Raji (cell line): Measurements from ENCODE around the gene CIPC.

Experiments used
- POLR2A ChIP-seq: IDR thresholded peaks from 2 replicates; pipeline ENCODE4 v1.6.1; 2011; ENCODE audit warnings: low read depth, low read length, control low read depth; ENCODE audit not compliant: insufficient read depth

The CIPC gene

DNA sequence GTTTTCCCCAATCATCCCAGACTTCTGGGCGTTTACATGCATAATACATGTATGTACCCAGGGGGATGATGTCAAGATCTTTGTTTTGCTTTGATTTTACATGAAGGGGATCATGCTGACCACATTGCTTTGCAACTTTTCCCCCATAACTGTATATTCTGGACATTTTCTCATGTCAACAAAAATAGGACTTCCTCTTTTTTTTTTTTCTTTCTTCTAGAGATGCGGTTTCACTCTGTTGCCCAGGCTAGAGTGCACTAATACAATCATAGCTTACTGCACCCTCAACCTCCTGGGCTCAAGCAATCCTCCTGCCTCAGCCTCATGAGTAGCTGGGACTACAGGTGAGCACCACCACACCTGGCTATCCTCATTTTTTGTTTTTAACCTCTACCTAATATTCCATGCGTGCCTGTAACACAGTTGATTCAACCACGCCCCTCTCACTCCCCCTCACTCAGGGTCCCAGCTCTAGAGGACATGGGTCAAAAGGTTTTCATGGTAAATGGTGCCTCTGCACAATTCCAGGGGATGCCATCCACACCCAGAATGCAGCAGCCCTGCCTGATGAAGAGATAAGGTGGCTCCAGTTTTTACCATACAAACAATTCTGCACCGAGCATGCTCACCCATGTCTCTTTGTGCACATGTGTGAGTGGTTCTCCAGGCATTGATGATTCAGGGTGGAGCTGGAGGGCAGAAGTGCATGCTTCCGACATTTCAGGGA lies 32.0 kb upstream of the CIPC start:
- TF ChIP-seq POLR2A = no peak

- TF ChIP-seq POLR2A = no peak
Observed at GRCh38 chr14:77066578-77067172, 31.4 kb upstream of the CIPC start.

GRCh38 chr14:77067632-77068516 lies 30.2 kb upstream of the CIPC start:
- TF ChIP-seq POLR2A = no peak

DNA sequence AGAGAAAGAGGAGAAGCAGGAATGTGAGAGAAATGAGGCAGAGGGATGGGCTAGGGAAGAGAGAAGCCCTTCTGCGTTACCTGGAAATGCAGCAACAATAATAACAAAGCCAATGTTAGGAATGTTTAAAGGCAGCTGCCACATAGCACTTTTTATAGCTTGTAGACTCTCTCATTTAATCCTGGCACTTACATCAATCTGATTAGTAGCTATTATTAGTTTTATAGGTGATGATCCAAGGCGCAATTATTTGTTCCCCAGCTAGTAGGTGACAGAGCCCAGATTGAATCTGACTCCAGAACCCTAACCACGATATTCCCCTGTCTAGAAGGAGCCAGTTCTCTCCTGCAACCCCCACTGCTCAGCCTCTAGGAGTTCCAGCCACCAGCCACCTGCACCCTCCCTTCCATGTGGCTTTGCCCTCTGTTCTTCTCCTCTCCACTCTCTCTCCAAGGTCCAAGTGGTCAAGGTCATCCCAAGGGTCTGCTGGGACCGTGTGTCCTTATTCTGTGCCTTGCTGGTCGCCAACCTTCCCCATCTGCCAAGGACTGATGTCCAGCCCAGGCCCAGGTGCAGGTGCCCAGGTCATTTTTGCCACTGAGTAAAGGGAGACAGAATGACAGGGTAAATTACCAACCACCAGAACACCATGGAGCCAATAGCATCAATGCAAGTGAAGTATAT lies 29.4 kb upstream of the CIPC start:
- TF ChIP-seq POLR2A = no peak

DNA sequence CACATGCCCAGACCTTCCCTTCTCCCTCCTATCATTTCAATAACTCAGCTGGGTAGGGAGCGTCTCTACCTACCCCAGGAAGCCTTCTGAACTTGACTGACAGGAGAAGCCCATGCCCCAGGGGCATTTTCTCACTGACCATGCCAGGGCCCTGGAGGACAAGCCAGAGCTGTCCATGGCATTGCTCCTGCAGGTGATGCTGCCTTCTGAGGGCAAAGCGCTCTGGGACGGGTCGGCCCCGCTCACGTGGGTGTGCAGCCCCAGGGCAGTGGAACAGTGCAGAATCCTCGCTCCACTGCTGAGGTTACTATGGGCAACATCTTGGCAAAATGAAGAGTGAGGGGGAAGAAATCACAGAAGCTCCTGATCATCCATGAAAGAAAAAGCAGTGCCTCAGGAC lies 28.5 kb upstream of the CIPC start:
- TF ChIP-seq POLR2A = no peak

DNA sequence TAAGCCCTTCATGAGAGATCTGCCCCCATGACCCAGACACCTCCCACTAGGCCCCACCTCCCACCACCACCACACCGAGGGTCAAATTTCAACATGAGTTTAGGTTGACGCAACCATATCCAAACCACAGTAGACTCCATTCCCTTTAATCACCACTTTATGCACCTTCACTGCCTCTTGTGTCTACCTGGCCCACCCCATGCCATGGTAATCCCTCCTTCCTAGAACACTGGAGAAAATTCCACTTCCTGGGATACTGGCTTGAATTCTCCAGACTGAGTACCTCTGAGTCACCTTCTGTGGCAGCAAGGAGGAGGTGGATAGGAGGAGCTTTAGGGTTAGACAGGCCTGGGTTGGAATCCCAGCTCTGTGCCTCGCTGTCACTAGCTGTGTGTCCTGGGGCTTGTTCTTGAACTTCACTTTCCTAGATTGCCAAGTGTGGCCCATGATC lies 26.1 kb upstream of the CIPC start:
- TF ChIP-seq POLR2A = no peak

DNA sequence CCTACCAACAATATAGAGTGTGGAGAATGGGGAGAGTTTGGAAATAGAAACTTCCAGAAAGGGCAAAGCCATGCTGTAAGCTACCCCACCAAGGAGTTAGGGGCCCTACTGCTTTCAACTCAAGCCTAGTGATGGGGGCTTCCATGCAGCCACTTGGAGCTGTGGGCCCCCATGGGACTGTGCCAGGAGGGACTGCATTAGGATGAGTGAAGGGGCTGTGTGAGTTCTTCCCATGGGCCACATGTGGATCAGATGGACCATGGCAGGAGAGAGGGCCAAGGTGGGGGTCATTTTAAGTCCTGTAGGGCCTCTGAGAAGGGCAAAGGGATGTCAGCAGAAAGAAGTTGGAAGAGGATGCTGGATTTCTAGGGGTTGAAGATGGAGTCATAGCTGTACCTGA lies 23.1 kb upstream of the CIPC start:
- TF ChIP-seq POLR2A = no peak

DNA sequence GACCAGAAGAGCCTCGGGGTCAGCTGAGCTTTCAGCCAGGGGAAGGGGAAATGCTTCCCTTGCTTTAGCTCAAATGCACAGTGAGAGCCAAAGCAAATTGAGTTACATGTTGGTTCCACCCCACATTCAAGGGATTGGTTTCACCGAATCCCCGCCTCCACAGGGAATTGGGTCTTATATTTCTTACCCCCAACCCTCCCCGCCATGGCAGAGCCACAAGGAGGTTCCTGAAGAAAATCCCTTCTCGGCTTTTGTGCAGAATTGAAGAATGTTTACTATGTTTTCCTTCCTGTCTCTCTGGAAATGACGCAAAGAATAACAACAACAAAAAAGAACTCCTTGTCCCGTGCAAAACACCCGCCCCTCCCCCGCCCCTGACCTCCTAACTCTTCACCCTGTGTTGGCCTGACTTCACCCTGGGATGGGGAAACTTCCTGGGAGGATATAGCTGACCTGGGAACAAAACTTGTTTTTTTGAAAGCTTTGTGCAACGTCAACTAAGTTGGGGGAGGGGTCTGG lies 21.9 kb upstream of the CIPC start:
- TF ChIP-seq POLR2A = no peak

GRCh38 chr14:77077040-77077439 lies 21.0 kb upstream of the CIPC start:
- TF ChIP-seq POLR2A = no peak

DNA sequence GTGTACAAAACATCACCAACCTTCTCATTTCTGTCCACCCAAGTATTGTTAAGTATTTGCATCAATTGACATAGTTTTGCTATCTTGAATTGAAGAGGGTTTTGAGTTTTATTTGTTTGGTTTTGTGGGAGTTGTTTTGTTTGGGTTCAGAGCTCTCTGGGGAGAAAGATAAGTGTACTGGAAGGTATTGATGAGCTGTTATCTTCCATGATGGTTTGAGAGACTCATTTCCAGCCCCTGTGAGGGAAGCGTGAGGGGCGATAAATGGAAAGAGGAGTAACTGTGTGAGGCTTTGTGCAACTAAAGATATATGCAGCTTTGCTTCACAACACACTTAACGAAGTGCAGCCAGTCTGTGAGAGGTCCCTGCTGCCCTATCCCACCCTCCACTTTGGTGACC lies 15.7 kb upstream of the CIPC start:
- TF ChIP-seq POLR2A = no peak

- no peak for TF ChIP-seq POLR2A
Observed at GRCh38 chr14:77083082-77083481, 15.0 kb upstream of the CIPC start.

DNA sequence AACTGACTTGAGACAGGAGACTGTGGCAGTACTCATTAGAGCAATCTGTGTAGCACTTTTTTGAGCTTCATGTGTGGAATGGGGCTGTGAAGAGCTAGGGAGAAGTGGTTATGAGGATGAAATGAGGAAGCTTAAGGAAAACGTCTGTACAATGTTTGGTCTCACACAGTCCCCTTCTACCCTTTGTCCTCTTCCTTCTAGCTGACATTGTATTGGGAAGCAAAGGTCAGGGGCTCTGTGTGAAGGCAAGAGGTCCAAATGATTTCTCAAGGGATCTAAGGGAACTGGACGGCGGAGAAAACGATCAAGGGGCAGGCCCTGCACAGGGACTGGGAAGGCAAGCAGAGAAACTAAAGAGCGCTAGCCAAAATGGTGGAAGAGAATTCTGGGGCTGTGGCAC lies 13.1 kb upstream of the CIPC start:
- no peak for TF ChIP-seq POLR2A

DNA sequence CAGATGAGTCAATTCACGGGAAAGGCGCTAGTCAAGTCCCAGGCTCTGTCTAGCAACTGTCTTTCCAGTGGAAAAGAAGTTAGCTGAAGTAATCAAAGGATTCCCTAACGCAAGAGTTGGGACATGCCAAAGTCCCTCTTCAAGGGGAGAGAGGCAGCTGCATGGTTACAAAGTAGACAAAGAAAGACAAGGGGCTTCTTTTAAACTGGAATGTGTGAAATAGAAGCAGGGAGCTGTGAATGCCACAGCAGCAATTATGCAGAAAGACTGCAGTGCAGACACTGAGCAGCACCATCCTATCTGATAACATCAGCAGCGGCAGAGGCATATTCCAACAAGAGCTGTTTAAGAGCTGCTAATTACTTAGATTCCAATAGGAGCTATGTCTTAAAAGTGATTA lies 12.5 kb upstream of the CIPC start:
- TF ChIP-seq POLR2A = no peak

- TF ChIP-seq POLR2A = no peak
Observed at GRCh38 chr14:77086017-77086727, 11.9 kb upstream of the CIPC start.
